GM12878 (cell line): Measurements from ENCODE around the gene AP2B1.

ENCODE experiments used
- TF ChIP-seq, protein P1 (sequence below), 3 experiments: IDR thresholded peaks in 2 of 3; conservative IDR thresholded peaks in 1 of 3; 2 replicates each; pipeline ENCODE4 v1.5.1; 2011; ENCODE audit warnings: low read depth in 3 of 3, low read length in 3 of 3, mild to moderate bottlenecking in 3 of 3, control low read depth in 2 of 3, moderate library complexity in 2 of 3, inconsistent platforms in 1 of 3, mixed read lengths in 1 of 3; ENCODE audit not compliant: control insufficient read depth in 2 of 3, insufficient read depth in 1 of 3; ENCODE audit errors: extremely low read depth in 1 of 3
- TF ChIP-seq, protein P2 (sequence below): IDR thresholded peaks from 2 replicates; pipeline ENCODE4 v1.6.1; 2011; ENCODE audit warnings: mild to moderate bottlenecking, low read depth, low read length, moderate library complexity; ENCODE audit not compliant: insufficient replicate concordance
- TF ChIP-seq, protein P3 (sequence below): IDR thresholded peaks from 2 replicates; pipeline ENCODE4 v1.6.1; 2011; ENCODE audit warnings: low read depth, low read length, improper control_type of control experiment, borderline replicate concordance

DNA sequence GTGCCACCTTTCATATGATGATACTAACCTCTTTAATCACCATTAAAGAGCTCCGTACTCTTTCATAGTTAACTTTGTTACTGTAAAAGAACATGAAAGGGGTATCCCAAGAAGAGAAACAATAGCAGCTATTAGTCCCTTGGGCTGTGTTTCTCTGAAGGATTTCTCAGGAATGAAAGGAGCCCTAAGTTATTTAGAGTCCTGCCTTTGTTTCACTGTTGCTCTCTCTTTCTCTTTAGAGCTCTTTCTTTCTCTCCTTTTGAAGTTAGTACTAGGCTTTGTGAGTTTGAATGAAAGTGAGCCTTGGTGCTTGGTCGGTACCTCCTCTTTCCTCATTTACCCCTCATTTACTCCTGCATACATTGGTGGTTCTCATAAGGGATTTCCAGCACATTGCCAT, 123.8 kb downstream of the AP2B1 start:
- TF ChIP-seq, protein P1, sequence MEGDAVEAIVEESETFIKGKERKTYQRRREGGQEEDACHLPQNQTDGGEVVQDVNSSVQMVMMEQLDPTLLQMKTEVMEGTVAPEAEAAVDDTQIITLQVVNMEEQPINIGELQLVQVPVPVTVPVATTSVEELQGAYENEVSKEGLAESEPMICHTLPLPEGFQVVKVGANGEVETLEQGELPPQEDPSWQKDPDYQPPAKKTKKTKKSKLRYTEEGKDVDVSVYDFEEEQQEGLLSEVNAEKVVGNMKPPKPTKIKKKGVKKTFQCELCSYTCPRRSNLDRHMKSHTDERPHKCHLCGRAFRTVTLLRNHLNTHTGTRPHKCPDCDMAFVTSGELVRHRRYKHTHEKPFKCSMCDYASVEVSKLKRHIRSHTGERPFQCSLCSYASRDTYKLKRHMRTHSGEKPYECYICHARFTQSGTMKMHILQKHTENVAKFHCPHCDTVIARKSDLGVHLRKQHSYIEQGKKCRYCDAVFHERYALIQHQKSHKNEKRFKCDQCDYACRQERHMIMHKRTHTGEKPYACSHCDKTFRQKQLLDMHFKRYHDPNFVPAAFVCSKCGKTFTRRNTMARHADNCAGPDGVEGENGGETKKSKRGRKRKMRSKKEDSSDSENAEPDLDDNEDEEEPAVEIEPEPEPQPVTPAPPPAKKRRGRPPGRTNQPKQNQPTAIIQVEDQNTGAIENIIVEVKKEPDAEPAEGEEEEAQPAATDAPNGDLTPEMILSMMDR (IDR thresholded peaks at IDR 0.05 in 2 of 3, conservative IDR thresholded peaks at IDR 0.05 in 1 of 3; ENCODE audit: control insufficient read depth in 2 of 3, extremely low read depth in 1 of 3, insufficient read depth in 1 of 3, low read depth in 3 of 3, low read length in 3 of 3) = no peak
- TF ChIP-seq, protein P2, sequence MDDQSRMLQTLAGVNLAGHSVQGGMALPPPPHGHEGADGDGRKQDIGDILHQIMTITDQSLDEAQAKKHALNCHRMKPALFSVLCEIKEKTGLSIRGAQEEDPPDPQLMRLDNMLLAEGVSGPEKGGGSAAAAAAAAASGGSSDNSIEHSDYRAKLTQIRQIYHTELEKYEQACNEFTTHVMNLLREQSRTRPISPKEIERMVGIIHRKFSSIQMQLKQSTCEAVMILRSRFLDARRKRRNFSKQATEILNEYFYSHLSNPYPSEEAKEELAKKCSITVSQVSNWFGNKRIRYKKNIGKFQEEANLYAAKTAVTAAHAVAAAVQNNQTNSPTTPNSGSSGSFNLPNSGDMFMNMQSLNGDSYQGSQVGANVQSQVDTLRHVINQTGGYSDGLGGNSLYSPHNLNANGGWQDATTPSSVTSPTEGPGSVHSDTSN = no peak
- TF ChIP-seq, protein P3, sequence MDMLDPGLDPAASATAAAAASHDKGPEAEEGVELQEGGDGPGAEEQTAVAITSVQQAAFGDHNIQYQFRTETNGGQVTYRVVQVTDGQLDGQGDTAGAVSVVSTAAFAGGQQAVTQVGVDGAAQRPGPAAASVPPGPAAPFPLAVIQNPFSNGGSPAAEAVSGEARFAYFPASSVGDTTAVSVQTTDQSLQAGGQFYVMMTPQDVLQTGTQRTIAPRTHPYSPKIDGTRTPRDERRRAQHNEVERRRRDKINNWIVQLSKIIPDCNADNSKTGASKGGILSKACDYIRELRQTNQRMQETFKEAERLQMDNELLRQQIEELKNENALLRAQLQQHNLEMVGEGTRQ = no peak
